Brain microvascular endothelial cell (primary cell): ENCODE results near the gene URB1.

Experiments
- DNase-seq: peaks from one replicate; pipeline ENCODE4 v3.0.0-alpha.2; 2020
- H3K27ac ChIP-seq: fragments of 250-450 bp; sonication (Bioruptor Pico); 2 replicates; pipeline ENCODE4 v1.5.1; 2020; ENCODE audit warnings: mild to moderate bottlenecking, moderate library complexity
- H3K27me3 ChIP-seq: fragments of 250-450 bp; sonication (Bioruptor Pico); replicated peaks from 2 replicates; pipeline ENCODE4 v1.5.1; 2020; ENCODE audit warnings: mild to moderate bottlenecking
- H3K36me3 ChIP-seq: fragments of 250-450 bp; sonication (Bioruptor Pico); replicated peaks from 2 replicates; pipeline ENCODE4 v1.5.1; 2020; ENCODE audit warnings: mild to moderate bottlenecking
- H3K4me3 ChIP-seq: 2 replicates; pipeline ENCODE4 v1.5.1; 2011; ENCODE audit warnings: low read depth, mild to moderate bottlenecking, control low read depth, low read length, moderate library complexity
- in situ Hi-C: cut with HindIII; loops from 2 replicates; pipeline ENCODE4 v1.10.0; 2017; ENCODE audit warnings: low sequenced_read_pairs, low pct_ligation_motif_present
- TF ChIP-seq, protein P1 (sequence below): IDR thresholded peaks from 2 replicates; pipeline ENCODE4 v1.5.1; 2011; ENCODE audit warnings: low read depth, mild to moderate bottlenecking, moderate library complexity, low read length, control low read depth, inconsistent platforms; ENCODE audit errors: missing control alignments

The URB1 gene

DNA sequence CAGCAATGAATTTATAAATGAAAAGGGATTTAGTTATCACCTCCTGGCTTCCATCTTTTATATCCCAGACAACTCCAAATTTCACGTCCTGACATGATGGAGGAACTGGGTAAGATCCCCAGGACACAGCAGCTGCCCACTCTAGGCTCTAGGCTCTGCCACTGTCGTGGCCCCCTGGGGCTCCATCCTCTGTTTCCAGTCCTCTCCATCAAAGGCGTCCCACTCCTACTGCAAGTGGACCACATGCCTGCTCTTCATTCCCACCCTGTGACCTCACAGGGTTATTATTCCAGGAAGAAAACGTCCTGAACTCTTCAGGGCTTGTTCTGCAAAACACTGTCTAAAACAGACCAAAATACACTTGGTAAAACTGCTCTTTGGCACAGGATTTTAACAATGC, 11.9 kb downstream of the URB1 start:
- in situ Hi-C loops, result no loop called here
- Histone ChIP-seq H3K27me3 (no peaks in the 10 kb centered on the region), H3K27ac (no peak overlapping the region), H3K4me3 (no peak overlapping the region), H3K36me3 (peaks cover 59% of the 10 kb centered on the region)
- TF ChIP-seq, protein P1, sequence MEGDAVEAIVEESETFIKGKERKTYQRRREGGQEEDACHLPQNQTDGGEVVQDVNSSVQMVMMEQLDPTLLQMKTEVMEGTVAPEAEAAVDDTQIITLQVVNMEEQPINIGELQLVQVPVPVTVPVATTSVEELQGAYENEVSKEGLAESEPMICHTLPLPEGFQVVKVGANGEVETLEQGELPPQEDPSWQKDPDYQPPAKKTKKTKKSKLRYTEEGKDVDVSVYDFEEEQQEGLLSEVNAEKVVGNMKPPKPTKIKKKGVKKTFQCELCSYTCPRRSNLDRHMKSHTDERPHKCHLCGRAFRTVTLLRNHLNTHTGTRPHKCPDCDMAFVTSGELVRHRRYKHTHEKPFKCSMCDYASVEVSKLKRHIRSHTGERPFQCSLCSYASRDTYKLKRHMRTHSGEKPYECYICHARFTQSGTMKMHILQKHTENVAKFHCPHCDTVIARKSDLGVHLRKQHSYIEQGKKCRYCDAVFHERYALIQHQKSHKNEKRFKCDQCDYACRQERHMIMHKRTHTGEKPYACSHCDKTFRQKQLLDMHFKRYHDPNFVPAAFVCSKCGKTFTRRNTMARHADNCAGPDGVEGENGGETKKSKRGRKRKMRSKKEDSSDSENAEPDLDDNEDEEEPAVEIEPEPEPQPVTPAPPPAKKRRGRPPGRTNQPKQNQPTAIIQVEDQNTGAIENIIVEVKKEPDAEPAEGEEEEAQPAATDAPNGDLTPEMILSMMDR, result no peak
- no peak for DNase-seq

- H3K36me3 ChIP-seq, result peaks cover 61% of the 10 kb centered on the region
- TF ChIP-seq, protein P1, result no peak
- no peak for DNase-seq
- no peaks in the 10 kb centered on the region for H3K27me3 ChIP-seq
- no peak overlapping the region for H3K27ac ChIP-seq
- in situ Hi-C loops, result no loop called here
- no peak overlapping the region for H3K4me3 ChIP-seq
Measured at GRCh38 chr21:32378956-32379355, 13.9 kb downstream of the URB1 start.

- H3K36me3 ChIP-seq, result peaks cover 56% of the 10 kb centered on the region
Measured at GRCh38 chr21:32377991-32378390, 14.8 kb downstream of the URB1 start.

GRCh38 chr21:32377506-32377905, 15.3 kb downstream of the URB1 start:
- H3K36me3 ChIP-seq, result peaks cover 55% of the 10 kb centered on the region
- H3K27me3 ChIP-seq, result no peaks in the 10 kb centered on the region
- H3K4me3 ChIP-seq, result no peak overlapping the region
- TF ChIP-seq, protein P1, result no peak
- DNase-seq, result no peak
- in situ Hi-C loops, result no loop called here
- H3K27ac ChIP-seq, result no peak overlapping the region

More at GRCh38 chr21:32377991-32378390, 14.8 kb downstream of the URB1 start:
- H3K27ac ChIP-seq, result no peak overlapping the region
- in situ Hi-C loops, result no loop called here
- DNase-seq, result no peak
- no peaks in the 10 kb centered on the region for H3K27me3 ChIP-seq
- no peak overlapping the region for H3K4me3 ChIP-seq
- TF ChIP-seq, protein P1, result no peak

GRCh38 chr21:32372755-32373154, 20.1 kb downstream of the URB1 start:
- in situ Hi-C loops, result no loop called here
- H3K4me3 ChIP-seq, result no peak overlapping the region
- no peaks in the 10 kb centered on the region for H3K27me3 ChIP-seq
- TF ChIP-seq, protein P1, result no peak
- no peak overlapping the region for H3K27ac ChIP-seq
- H3K36me3 ChIP-seq, result peaks cover 41% of the 10 kb centered on the region
- no peak for DNase-seq

GRCh38 chr21:32371913-32372314, 20.9 kb downstream of the URB1 start:
- DNase-seq, result peak; percentile 49
- TF ChIP-seq, protein P1, result no peak
- H3K36me3 ChIP-seq, result peaks cover 43% of the 10 kb centered on the region
- peak overlapping the region; percentile 47 for H3K27ac ChIP-seq
- no peak overlapping the region for H3K4me3 ChIP-seq
- in situ Hi-C loops, result no loop called here
- H3K27me3 ChIP-seq, result no peaks in the 10 kb centered on the region
